K562 (cell line): ENCODE data around the gene RPLP2. TPM values are rescaled to one million over a fixed set of nuclear protein-coding genes. Genes with fewer than 3 reads are reported as not detected.

Experiments
- BRCA1 ChIP-seq, 2 experiments: fragments of 450-650 bp in 1 of 2; sonication (generic) in 1 of 2; formaldehyde crosslinking in 1 of 2; IDR thresholded peaks; 2 replicates each; pipeline versions ENCODE4 v1.5.0 to v1.6.1; 2017 to 2020; ENCODE audit warnings: mild to moderate bottlenecking in 1 of 2, missing genetic modification reagents in 1 of 2
- BRD4 ChIP-seq: fragments of 200-600 bp; sonication (generic); IDR thresholded peaks from 2 replicates; pipeline ENCODE4 v1.6.1; 2017; ENCODE audit warnings: inconsistent platforms
- CBFA2T2 ChIP-seq: fragments of 450-650 bp; conservative IDR thresholded peaks from 2 replicates; pipeline ENCODE4 v1.6.1; 2017; ENCODE audit warnings: mild to moderate bottlenecking
- KAT7 ChIP-seq: sonication (generic); formaldehyde crosslinking; IDR thresholded peaks from 2 replicates; pipeline ENCODE4 v1.8.0; 2022; ENCODE audit warnings: missing genetic modification reagents, mild to moderate bottlenecking, borderline replicate concordance
- MECOM ChIP-seq: fragments of 250-450 bp; sonication (Bioruptor Pico); IDR thresholded peaks from 2 replicates; pipeline ENCODE4 v1.8.0; 2022; ENCODE audit warnings: inconsistent platforms
- MTA1 ChIP-seq: fragments of 450-650 bp; IDR thresholded peaks from 2 replicates; pipeline ENCODE4 v1.6.1; 2017; ENCODE audit warnings: borderline replicate concordance
- NCOA4 ChIP-seq: fragments of 450-650 bp; IDR thresholded peaks from 2 replicates; pipeline ENCODE4 v1.6.1; 2018; ENCODE audit warnings: mild to moderate bottlenecking; ENCODE audit not compliant: partially characterized antibody
- NR3C1 ChIP-seq: sonication (generic); formaldehyde crosslinking; IDR thresholded peaks from 2 replicates; pipeline ENCODE4 v1.8.1; 2022; ENCODE audit warnings: missing genetic modification reagents
- NR4A1 ChIP-seq, 2 experiments: fragments of 250-450 bp in 1 of 2; fragments of 450-650 bp in 1 of 2; sonication (Bioruptor Pico) in 1 of 2; IDR thresholded peaks; 2 replicates each; pipeline versions ENCODE4 v1.4.0 to v1.6.1; 2016 to 2020; ENCODE audit warnings: mild to moderate bottlenecking in 2 of 2, missing compliant biosample characterization in 1 of 2, missing genetic modification characterization in 1 of 2, moderate library complexity in 1 of 2
- RBM34 ChIP-seq: fragments of 200-400 bp; formaldehyde crosslinking; IDR thresholded peaks from 2 replicates; pipeline ENCODE4 v1.6.1; 2018; ENCODE audit warnings: low read length, borderline replicate concordance; ENCODE audit not compliant: insufficient read depth
- SMAD4 ChIP-seq: fragments of 250-450 bp; sonication (Bioruptor Pico); conservative IDR thresholded peaks from 2 replicates; pipeline ENCODE4 v1.8.0; 2021; ENCODE audit warnings: inconsistent platforms, mild to moderate bottlenecking, moderate library complexity
- SMARCC2 ChIP-seq: fragments of 450-650 bp; IDR thresholded peaks from 2 replicates; pipeline ENCODE4 v1.6.1; 2017; ENCODE audit warnings: antibody characterized with exemption, moderate library complexity, mild to moderate bottlenecking, low read depth
- TCF7 ChIP-seq: sonication (generic); IDR thresholded peaks from 2 replicates; pipeline ENCODE4 v1.6.1; 2016; ENCODE audit warnings: antibody characterized with exemption, borderline replicate concordance
- ZNF146 ChIP-seq: IDR thresholded peaks from one replicate; pipeline ENCODE4 v1.6.1; 2018; ENCODE audit warnings: missing compliant biosample characterization; ENCODE audit not compliant: unreplicated experiment
- ZNF212 ChIP-seq: fragments of 450-650 bp; formaldehyde crosslinking; IDR thresholded peaks from 2 replicates; pipeline ENCODE4 v1.4.0; 2020; ENCODE audit warnings: mild to moderate bottlenecking
- ZNF707 ChIP-seq: fragments of 250-450 bp; sonication (Bioruptor Pico); conservative IDR thresholded peaks from 2 replicates; pipeline ENCODE4 v1.8.0; 2022; ENCODE audit warnings: inconsistent platforms, mild to moderate bottlenecking, moderate library complexity
- ZNF764 ChIP-seq: fragments of 250-450 bp; sonication (Bioruptor Pico); IDR thresholded peaks from 2 replicates; pipeline ENCODE4 v1.4.0; 2020; ENCODE audit warnings: low read depth, mild to moderate bottlenecking, moderate library complexity
- ZNF778 ChIP-seq: fragments of 450-650 bp; formaldehyde crosslinking; IDR thresholded peaks from 2 replicates; pipeline ENCODE4 v1.4.0; 2020; ENCODE audit warnings: mild to moderate bottlenecking, moderate library complexity
- ZSCAN29 ChIP-seq: fragments of 450-650 bp; IDR thresholded peaks from 2 replicates; pipeline ENCODE4 v1.6.1; 2017
- polyA plus RNA-seq, 8 experiments: library from polyadenylated mRNA; depleted of rRNA in 4 of 8; stranded (reverse) in 5 of 8; unstranded in 3 of 8; fragments of >200 nt; fragmentation: Nextera tagmentation in 2 of 8; fragmentation: Illumina TruSeq in 1 of 8; extraction: Ambion mirVana in 2 of 8; extraction: Trizol in 1 of 8; gene quantifications; 2 replicates each; pipeline versions ENCODE4 v1.2.1 to v1.2.3, GENCODE V29; 2011 to 2014; ENCODE audit warnings: inconsistent platforms in 1 of 8, missing spikeins in 1 of 8
- total RNA-seq, 7 experiments: library from RNA; depleted of rRNA in 6 of 7; stranded (reverse); fragments of >200 nt in 6 of 7; fragmentation: Illumina TruSeq in 2 of 7; extraction: Trizol in 2 of 7; gene quantifications; 2 replicates each; pipeline versions ENCODE4 v1.2.1 to v1.2.3, GENCODE V29; 2011 to 2021; ENCODE audit warnings: low replicate concordance in 1 of 7
- TF ChIP-seq, protein P1 (sequence below): fragments of 250-450 bp; sonication (Bioruptor Pico); IDR thresholded peaks from 2 replicates; pipeline ENCODE4 v1.8.0; 2021; ENCODE audit warnings: moderate library complexity, mild to moderate bottlenecking, inconsistent platforms
- TF ChIP-seq, protein P2 (sequence below): fragments of 450-650 bp; IDR thresholded peaks from 2 replicates; pipeline ENCODE4 v1.6.1; 2016; ENCODE audit warnings: mild to moderate bottlenecking
- TF ChIP-seq, protein P3 (sequence below): fragments of 250-450 bp; sonication (Bioruptor Pico); IDR thresholded peaks from 2 replicates; pipeline ENCODE4 v1.8.0; 2022; ENCODE audit warnings: inconsistent platforms
- TF ChIP-seq, protein P4 (sequence below), 2 experiments: fragments of 200-800 bp in 1 of 2; sonication (Bioruptor generic) in 1 of 2; sonication (generic) in 1 of 2; formaldehyde crosslinking in 1 of 2; IDR thresholded peaks in 1 of 2; conservative IDR thresholded peaks in 1 of 2; 2 replicates each; pipeline versions ENCODE4 v1.5.0 to v1.6.1; 2016 to 2020; ENCODE audit warnings: missing compliant biosample characterization in 1 of 2, missing genetic modification characterization in 1 of 2, missing genetic modification reagents in 1 of 2

RPLP2 gene
- total and polyA plus RNA-seq, 9 of the 15 experiments (the other 6 are each of a cell fraction or from before 2014, with no cell fraction given) = 528 to 3,807 (median 1,633) TPM

DNA sequence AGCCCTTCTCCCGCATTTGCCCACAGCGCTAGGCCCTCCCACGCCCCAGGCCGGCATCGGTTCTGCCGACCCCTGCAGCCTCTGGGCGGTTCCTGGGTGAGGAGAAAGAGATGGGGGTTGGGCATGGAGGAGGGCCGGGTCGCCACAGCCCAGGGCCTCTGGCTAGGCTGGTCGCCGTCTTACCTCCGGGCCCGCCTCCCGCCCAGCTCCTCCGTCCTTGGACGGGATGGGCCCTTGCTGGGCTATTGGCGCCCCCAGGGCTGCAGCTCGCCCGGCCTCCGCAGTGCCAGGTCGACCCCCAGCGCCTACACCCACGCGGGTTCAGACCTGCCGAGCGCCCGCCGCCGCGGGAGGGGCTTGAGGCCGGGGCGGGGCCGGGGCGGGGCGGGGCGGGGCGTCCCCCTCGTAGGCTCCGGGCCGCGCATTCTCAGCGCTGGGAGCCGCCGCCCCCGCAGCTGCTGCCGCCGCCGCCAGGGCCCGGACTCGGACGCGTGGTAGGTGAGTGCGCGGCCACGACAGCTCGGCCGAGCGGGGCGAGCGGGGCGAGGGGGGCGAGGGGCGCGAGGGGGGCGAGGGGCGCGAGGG is 22.9 kb downstream of the RPLP2 start, which contains the start of gene CD151 (continued):
- TF ChIP-seq MTA1 (no peak), ZSCAN29 (no peak), BRD4 (no peak), RBM34 (no peak), ZNF707 (no peak), ZNF778 (CRISPR knock-in tag) (no peak), NR4A1 (CRISPR knock-in tag; IDR thresholded peaks at IDR 0.05) (no peak), NR4A1 (tag; IDR thresholded peaks at IDR 0.05) (no peak), NCOA4 (no peak), BRCA1 (IDR thresholded peaks at IDR 0.05) (no peak), BRCA1 (CRISPR knock-in tag; IDR thresholded peaks at IDR 0.05) (no peak), KAT7 (CRISPR knock-in tag) (peak; percentile 41; the same call in 1 of the 2 replicates), CBFA2T2 (no peak), SMARCC2 (no peak), NR3C1 (no peak), ZNF146 (CRISPR knock-in tag) (peak; percentile 2), ZNF764 (CRISPR knock-in tag) (no peak), TCF7 (no peak), ZNF212 (CRISPR knock-in tag) (no peak), MECOM (no peak), SMAD4 (no peak)
- TF ChIP-seq, protein P1, sequence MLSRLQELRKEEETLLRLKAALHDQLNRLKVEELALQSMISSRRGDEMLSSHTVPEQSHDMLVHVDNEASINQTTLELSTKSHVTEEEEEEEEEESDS = no peak
- TF ChIP-seq, protein P2, sequence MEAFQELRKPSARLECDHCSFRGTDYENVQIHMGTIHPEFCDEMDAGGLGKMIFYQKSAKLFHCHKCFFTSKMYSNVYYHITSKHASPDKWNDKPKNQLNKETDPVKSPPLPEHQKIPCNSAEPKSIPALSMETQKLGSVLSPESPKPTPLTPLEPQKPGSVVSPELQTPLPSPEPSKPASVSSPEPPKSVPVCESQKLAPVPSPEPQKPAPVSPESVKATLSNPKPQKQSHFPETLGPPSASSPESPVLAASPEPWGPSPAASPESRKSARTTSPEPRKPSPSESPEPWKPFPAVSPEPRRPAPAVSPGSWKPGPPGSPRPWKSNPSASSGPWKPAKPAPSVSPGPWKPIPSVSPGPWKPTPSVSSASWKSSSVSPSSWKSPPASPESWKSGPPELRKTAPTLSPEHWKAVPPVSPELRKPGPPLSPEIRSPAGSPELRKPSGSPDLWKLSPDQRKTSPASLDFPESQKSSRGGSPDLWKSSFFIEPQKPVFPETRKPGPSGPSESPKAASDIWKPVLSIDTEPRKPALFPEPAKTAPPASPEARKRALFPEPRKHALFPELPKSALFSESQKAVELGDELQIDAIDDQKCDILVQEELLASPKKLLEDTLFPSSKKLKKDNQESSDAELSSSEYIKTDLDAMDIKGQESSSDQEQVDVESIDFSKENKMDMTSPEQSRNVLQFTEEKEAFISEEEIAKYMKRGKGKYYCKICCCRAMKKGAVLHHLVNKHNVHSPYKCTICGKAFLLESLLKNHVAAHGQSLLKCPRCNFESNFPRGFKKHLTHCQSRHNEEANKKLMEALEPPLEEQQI = no peak
- TF ChIP-seq, protein P3, sequence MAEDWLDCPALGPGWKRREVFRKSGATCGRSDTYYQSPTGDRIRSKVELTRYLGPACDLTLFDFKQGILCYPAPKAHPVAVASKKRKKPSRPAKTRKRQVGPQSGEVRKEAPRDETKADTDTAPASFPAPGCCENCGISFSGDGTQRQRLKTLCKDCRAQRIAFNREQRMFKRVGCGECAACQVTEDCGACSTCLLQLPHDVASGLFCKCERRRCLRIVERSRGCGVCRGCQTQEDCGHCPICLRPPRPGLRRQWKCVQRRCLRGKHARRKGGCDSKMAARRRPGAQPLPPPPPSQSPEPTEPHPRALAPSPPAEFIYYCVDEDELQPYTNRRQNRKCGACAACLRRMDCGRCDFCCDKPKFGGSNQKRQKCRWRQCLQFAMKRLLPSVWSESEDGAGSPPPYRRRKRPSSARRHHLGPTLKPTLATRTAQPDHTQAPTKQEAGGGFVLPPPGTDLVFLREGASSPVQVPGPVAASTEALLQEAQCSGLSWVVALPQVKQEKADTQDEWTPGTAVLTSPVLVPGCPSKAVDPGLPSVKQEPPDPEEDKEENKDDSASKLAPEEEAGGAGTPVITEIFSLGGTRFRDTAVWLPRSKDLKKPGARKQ (CRISPR knock-in tag) = no peak
- TF ChIP-seq, protein P4, sequence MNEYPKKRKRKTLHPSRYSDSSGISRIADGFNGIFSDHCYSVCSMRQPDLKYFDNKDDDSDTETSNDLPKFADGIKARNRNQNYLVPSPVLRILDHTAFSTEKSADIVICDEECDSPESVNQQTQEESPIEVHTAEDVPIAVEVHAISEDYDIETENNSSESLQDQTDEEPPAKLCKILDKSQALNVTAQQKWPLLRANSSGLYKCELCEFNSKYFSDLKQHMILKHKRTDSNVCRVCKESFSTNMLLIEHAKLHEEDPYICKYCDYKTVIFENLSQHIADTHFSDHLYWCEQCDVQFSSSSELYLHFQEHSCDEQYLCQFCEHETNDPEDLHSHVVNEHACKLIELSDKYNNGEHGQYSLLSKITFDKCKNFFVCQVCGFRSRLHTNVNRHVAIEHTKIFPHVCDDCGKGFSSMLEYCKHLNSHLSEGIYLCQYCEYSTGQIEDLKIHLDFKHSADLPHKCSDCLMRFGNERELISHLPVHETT (CRISPR knock-in tag; conservative IDR thresholded peaks at IDR 0.05 in 1 of 2, IDR thresholded peaks at IDR 0.05 in 1 of 2) = peak in 1 of 2 experiments; percentile 36; a peak in 1 of 4 replicates
